Endometrium (tissue), 2 donors: Measurements from ENCODE around the gene ITPRID2.
"Not testable (repeated sequence)": the region's sequence is repeated elsewhere in the genome, so short reads cannot be mapped to it uniquely, and the experiment has no call there.

Experiments used
- FAIRE-seq: peaks from 2 replicates; lab custom pipeline; 2012; peaks lifted over from hg19 to GRCh38; lab: Jason Lieb, UNC
- donor health status: control.
- donor health status: control.

The ITPRID2 gene

DNA sequence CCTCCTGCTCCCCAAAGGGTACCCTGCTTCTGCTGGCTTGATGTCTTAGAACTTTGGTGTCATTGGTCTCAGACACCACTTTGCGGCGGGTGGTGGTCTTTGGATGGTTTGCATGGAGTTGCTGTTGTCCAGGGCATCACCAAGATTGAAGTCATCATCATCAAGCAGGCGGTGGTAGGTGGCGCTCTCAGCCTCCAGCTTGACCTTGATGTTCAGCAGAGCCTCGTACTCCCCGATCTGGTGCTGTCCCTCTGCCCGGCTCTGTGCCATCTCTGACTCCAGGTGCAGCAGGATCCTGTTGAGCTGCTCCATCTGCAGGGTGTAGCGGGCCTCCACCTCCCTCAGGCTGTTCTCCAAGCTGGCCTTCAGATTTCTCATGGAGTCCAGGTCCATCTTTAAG, 69.6 kb downstream of the ITPRID2 start:
- not testable (repeated sequence) for FAIRE-seq

- no peak for FAIRE-seq
These were observed 70.6 kb downstream of the ITPRID2 start for GRCh38 chr2:181962142-181962541.

- no peak for FAIRE-seq
These were observed 78.7 kb downstream of the ITPRID2 start for GRCh38 chr2:181970160-181970794.

DNA sequence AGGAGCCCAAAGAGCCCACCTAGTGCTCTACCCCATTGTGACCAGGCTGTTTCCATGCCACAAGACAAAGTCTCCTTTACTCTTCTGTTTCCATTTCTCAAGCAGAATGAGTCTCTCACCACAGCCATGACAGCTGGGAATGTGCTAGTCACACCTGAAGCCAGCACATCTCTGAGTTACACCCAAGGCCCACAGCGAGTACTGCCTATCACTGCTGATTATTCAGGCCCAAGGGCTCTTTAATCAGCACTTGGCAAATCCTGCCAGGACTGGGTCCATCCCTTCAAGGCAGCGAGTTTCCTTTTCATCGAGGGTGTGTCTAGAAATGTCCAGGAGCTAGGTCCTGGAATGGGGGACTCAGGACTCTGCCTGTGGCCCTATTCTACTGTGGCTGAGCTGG, 79.5 kb downstream of the ITPRID2 start:
- no peak for FAIRE-seq

DNA sequence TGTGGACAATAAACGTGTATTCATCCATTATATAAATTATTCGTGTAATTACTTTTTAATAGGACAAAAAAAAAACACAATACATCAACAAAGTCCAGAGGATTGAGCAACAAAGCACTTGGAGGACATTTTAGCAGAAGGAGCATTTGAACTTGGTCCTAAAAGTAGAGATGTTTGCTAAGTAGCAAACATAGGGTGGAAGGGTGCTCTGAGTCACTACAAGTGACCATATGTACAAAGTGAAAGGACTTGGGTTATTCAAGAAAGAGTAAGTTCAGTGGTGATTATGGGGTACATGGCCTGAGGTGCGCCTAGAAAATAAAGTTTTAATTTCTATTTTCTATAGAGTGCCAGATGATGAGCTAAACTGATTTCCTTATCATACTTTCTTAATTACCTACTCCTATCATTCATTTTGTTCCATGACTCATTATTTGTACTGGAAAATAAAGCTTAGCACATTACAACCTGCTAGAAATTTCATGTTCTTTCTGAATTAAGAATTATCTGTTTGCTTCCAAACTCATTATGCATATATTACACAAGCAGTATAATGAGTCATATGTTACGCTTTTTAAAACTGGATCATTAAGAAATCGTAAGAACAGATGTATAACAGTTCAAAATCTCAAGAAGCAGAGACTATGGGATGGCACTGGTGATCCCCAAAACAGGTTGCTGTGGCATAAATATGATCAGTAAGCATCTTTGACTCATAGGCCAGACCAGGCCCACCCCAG, 81.1 kb downstream of the ITPRID2 start:
- FAIRE-seq, result no peak

- no peak for FAIRE-seq
These were observed 81.7 kb downstream of the ITPRID2 start for GRCh38 chr2:181973171-181973783.

DNA sequence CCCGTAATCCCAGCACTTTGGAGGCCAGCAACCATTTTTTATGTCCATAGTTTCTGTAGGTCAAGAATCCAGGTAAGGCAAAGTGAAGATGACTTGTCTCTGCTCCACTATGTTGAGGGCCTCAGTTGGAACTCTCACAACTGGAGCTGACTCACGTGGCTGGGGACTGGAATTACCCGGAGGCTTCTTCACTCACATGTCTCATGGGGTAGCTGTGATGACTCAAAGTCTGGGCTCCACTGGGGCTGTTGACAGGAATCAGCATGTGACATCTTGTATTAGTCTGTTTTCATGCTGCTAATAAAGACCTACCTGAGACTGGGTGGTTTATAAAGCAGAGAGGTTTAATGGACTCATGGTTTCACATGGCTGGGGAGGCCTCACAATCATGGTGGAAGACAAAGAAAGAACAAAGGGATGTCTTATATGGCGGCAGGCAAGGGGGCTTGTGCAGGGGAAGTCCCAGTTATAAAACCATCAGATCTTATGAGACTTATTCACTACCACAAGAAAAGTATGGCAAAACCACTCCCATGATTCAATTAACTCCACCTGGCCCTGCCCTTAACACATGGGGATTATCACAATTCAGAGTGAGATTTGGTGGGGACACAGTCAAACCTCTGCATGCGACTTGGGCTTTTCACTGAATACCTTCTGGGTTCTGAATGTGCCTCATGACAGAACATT, 86.3 kb downstream of the ITPRID2 start:
- no peak for FAIRE-seq

GRCh38 chr2:181978351-181979150, 87.0 kb downstream of the ITPRID2 start:
- no peak for FAIRE-seq
